Activated CD4-positive, CD25-positive, alpha-beta regulatory T cell treated with anti-CD3 and anti-CD28 coated beads, Interleukin-2, amount 50 U/mL, for 72 hours (primary cell): ENCODE results near the gene ZCCHC3.
A peak's percentile ranks its signal among the peaks of the same experiment; 100 is the strongest.
"Not testable (repeated sequence)": the region's sequence is repeated elsewhere in the genome, so short reads cannot be mapped to it uniquely, and the experiment has no call there.

Source experiments
- DNase-seq: peaks from one replicate; pipeline ENCODE4 v3.0.0; 2021

ZCCHC3 gene, protein sequence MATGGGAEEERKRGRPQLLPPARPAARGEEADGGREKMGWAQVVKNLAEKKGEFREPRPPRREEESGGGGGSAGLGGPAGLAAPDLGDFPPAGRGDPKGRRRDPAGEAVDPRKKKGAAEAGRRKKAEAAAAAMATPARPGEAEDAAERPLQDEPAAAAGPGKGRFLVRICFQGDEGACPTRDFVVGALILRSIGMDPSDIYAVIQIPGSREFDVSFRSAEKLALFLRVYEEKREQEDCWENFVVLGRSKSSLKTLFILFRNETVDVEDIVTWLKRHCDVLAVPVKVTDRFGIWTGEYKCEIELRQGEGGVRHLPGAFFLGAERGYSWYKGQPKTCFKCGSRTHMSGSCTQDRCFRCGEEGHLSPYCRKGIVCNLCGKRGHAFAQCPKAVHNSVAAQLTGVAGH

GRCh38 chr20:297098-297924 is at the start of gene ZCCHC3:
Gene ZCCHC3, plus strand, starts transcription at chr20:297570. Its CDS starts 17 bp downstream, at chr20:297587.
- DNase-seq, result peak; percentile 81

DNA sequence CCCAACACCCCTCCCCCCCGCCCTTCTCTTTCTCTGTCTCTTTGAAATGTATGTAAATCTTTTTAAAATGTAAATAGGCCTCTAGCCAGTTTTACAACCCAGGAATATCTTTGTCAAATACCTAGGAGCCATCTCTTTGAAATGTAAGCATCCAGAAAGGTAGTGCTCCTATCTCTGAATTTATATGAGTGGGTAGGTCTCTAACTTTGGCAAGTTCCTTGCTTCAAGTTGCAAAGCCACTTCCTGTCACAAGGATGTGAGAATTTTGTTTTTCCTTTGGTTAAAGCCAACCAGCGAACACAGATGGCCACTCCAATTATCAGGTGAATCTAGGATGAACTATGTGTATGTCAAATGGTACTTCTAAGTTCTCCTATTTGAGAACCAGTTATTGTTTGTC is 46.0 kb upstream of the ZCCHC3 start:
- DNase-seq, result no peak

DNA sequence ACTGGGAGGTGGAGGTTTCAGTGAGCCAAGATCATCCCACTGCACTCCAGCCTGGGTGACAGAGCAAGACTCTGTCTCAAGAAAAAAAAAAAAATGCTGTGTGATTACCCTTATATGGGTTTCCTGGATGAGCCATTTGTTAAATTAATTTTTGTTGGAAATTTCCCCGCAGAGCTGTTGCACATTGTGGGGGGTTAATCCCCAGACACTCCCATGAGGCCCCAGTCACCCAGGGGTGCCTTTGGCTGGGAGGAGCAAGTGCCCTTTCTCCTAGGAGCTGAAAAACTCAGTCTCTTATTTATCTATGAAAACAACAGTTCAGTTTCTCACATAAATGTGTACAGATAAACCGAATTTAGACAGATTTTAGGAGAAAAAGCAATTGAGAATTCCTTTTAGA is 44.6 kb upstream of the ZCCHC3 start:
- no peak for DNase-seq

DNA sequence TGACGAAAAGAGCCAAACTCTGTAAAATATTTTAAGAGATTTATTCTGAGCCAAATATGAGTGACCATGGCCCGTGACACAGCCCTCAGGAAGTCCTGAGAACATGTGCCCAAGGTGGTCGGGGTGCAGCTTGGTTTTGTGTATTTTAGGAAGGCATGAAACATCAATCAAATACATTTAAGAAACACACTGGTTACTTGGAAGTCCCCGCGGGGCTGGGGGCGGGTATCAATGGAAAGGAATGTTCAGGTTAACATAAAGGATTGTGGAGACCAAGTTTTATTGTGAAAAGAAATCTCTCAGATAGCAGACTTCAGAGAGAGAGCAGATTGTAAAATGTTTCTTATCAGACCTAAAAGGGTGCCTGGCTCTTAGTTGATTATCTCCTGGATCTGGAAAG is 43.9 kb upstream of the ZCCHC3 start:
- not testable (repeated sequence) for DNase-seq

DNA sequence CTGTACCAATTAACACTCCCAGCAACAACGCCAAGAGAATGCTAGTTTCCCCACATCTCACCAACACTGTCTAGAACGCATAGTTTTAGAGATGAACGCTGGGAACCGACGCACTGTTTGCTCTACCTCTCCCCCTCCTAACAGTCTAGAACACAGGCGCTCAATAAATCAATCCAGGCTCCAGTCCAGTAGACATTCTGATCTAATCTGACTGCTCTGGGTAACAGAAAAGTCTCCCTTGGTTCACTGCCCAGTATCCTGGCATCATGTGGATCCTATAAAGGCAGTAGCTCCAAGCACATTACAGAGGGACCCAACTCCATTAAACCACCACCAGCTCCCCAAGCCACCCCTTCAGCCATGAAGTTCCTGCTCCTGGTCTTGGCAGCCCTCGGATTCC is 40.0 kb upstream of the ZCCHC3 start, which contains the start of gene DEFB132:
TSS of gene DEFB132 (plus strand) at position 306 of the 400 bp plus-strand sequence. CDS start at position 361, 55 bp downstream.
- DNase-seq, result no peak

DNA sequence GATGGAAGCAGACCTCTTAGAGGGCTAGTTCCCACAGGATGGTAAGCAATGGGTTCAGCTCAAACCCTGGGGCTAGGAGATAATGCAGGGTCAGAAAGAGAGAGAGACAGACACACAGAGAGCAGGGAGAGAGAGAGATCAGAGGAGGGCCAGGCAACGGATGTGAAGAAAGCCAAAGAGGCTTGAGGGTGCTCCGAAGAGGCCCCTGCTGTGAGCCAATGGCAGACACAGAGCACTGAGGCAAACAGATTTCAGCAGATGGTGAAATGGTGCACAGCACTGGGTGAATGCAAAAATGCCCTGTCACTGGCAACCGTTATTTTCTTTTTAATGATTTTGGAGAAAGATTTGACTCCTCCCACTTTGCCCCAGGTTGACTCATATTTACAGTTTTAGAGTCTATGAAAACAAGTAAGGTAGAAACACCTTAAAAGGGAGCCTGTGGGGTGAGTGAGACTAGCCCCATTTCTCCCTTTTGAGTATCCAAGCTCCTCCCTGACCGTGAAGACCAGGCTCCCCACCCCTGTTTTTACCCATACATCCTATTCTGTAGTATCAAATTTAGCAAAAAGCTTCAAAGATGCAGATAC is 39.0 kb upstream of the ZCCHC3 start:
- DNase-seq, result no peak

DNA sequence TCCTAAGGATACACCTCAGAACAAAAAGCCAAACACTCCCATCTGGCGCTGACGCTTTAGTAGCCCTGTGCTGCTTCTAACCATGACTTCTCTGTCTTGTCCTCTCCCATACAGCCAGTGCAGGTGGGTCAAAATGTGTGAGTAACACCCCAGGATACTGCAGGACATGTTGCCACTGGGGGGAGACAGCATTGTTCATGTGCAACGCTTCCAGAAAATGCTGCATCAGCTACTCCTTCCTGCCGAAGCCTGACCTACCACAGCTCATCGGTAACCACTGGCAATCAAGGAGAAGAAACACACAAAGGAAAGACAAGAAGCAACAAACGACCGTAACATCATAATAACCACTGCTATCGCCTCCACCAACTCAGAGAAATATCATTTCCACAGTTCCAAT is 38.4 kb upstream of the ZCCHC3 start:
- no peak for DNase-seq

- DNase-seq, result no peak
Observed at GRCh38 chr20:259981-260380, 37.4 kb upstream of the ZCCHC3 start.

- no peak for DNase-seq
Observed at GRCh38 chr20:263701-264100, 33.7 kb upstream of the ZCCHC3 start.

GRCh38 chr20:266596-267562 is 30.5 kb upstream of the ZCCHC3 start:
- peak; percentile 90 for DNase-seq

- no peak for DNase-seq
Observed at GRCh38 chr20:270517-270916, 26.9 kb upstream of the ZCCHC3 start.

GRCh38 chr20:271069-271468 is 26.3 kb upstream of the ZCCHC3 start:
- no peak for DNase-seq

DNA sequence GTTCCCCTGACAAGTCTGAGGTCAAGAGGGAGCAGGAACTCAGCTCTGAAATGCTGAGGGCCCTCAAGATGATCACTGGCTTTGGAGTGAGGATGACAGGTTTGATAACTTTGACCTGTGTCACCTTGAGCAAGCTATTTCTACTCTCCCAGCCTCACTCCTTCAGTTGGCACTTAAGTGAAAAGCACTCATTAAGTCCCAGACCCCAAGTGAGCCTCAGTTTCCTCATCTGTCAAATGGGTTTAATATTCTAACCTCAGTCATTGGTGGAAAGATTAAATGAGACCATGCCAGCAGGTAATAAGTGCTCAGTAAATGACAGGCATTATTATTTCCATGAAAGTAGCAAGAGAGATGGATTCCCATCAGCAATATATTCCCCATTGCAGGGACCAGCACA is 25.8 kb upstream of the ZCCHC3 start:
- DNase-seq, result no peak

GRCh38 chr20:272718-273117 is 24.7 kb upstream of the ZCCHC3 start:
- DNase-seq, result no peak

DNA sequence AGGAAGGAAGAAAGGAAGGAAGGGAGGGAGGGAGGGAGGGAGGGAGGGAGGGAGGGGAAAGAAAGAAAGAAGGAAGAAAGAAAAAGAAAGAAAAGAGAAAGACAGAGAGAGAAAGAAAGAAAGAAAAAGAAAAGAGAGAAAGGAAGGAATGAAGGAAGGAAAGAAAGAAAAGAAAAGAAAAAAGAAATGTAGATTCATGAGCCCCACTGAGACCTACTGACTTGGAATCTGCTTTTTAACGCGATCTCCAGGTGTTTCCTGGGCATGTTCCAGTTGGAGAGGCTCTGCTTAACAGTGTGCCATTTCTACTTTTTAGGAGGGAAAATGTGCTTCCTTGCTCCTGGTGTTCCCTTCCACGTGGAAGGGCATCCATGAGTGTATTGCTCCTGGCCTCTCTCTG is 23.5 kb upstream of the ZCCHC3 start:
- DNase-seq, result no peak

DNA sequence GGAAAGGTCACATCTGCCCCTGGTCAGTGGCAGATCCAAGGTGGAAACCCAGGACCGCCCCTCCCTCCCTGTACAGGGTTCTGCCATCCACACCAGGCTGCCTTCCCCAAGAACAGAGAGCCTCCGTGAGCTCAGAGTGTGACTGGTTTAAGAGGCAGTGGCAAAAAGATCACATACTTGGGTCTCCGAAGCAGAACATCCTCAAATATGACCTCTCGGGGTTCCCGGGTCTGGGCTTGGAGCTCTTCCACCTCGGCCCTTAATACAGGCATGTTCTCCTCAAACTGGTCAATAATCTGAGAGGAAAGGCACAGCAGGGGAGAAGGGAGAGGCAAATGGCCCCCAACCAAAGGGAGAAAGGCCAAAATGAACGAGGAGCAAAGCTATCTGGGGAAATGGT is 21.6 kb upstream of the ZCCHC3 start:
- no peak for DNase-seq

DNA sequence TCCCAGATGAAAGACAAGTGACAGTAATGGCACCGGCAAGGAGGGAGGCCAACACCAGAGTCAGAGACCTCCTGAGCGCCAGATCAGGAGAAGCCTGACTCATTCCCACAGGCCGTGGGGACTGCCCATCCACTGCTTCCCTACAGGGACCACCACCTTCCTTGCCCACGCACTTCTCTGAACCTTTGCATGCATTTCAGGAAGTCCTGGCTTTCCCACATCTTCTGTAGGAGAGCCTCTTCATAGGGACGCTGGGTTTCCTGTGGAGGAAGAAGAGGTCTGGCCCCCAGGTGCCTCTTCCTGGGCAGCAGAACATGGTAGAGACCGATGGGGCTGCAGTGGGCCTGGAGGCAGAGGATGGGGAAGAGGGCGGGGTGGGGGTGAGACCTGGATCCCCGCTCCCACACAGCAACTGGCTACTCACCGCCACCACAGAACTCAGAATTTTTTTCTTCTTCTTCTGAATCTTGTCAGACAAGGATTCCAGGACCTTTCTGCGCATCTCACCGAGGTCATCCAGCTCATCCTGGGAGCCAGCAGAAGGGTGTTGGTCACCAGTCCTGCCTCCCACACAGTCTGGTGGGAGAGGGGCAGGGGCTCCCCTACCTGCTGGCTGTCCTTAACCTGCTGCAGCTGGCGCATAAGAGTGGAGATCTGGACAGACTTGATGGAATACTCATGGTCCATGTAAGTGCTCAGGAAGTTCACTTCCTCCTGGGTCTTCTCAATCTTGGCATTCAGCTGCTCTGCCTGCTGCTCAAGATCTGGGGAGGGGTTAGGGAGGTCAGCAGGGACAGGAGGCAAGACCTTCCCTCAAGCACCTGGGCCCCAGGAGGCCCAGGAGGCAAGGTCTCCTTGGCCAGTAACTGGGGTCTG is 20.5 kb upstream of the ZCCHC3 start:
- no peak for DNase-seq

DNA sequence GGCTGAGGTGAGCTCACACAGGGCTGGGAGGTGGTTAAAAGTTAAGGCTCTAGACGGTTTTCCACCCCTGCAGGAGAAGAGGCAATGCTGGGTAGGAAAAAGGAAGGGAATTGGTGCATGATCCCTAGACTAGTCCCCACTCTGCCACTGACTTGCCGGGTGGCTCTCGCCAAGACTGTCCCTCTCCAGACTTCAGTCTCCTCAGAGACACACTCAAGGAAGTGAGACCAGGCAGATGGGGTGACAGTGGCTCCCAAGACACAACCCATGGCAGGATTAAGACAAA is 19.9 kb upstream of the ZCCHC3 start:
- no peak for DNase-seq

DNA sequence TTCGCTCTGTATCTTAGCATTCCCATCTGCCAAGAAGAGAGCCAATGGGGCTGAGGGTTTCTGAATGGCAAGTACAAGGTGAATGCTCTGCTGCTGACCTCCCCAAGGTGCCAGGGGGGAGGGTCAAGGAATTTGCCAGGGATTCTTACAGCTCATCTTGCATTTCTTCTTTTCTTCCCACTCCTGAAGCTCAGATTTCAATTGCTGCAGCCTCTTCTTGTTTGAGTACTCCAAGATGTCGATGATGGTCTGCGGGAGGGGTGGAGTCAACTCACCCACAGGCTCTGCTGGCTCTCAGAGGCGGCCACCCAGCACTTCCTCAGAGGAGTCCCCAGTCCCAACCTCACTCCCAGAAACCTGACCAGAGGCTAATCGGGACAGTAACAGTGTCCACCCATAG is 19.2 kb upstream of the ZCCHC3 start:
- DNase-seq, result no peak

DNA sequence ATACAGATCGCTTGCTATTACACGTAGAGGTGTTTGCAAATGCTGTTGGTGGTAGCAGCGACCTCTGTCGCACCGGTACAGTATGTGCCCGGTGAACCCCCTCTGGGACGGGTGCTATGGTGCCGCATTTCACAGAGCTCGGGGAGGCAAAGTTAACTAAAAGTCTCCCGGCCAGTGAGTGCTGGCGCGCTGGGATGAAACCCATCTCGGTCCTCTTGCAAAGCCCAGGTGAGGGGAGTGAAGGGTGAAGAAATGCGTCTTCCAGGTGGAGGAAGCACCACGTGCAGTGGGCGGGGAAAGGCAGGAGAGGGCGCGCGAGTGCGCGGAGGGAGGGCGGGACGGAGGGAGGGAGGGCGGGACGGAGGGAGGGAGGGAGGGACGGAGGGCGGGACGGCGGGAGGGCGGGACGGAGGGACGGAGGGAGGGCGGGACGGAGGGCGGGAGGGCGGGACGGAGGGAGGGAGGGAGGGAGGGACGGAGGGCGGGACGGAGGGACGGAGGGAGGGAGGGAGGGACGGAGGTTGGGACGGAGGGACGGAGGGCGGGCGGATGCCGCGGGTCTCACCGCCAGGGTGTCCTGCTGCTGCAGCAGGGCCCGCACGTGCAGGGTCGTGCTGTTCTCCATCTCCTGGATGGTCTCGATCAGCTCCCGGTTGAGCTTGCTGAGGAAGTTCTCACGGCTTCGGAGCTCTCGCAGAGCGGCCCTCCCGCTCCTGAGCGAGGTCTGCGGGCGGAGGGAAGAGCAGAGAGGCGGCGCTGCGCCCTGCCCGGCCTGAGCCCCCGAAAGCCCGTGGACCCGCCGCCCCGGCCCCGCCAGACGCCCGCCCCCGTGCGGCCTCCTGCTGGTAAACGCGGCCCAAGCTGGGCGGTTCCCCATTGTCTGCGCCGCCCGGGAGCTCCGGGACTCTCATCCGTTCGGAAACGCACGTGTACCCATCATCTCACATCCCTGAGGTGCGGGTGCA is 18.5 kb upstream of the ZCCHC3 start:
- no peak for DNase-seq
